Lower leg skin (tissue), 3 donors: ENCODE results near the gene CDK16.
A peak's percentile ranks its signal among the peaks of the same experiment; 100 is the strongest.

ENCODE experiments used
- CTCF ChIP-seq, 3 donors: fragments of 450-650 bp; IDR thresholded peaks; one replicate each; pipeline ENCODE4 v1.5.1; 2016; ENCODE audit warnings: antibody characterized with exemption in 3 of 3, mild to moderate bottlenecking in 3 of 3, moderate library complexity in 2 of 3
- POLR2A ChIP-seq, 2 donors: fragments of 450-650 bp; IDR thresholded peaks; one replicate each; pipeline ENCODE4 v1.6.1; 2016 to 2017; ENCODE audit warnings: antibody characterized with exemption in 2 of 2, mild to moderate bottlenecking in 1 of 2, moderate library complexity in 1 of 2

- TF ChIP-seq CTCF (IDR thresholded peaks at IDR 0.05) (peak in 1 of 3 donors; percentile 50), POLR2A (IDR thresholded peaks at IDR 0.05) (peak in 1 of 2 donors; percentile 36)
Observed at GRCh38 chrX:47193475-47194193, 24.8 kb upstream of the CDK16 start, which contains the start of gene UBA1.
